NCI-H146 (cell line): ENCODE results near the gene ZNF692.
A peak's percentile ranks its signal among the peaks of the same experiment; 100 is the strongest.
"Not testable (repeated sequence)": the region's sequence is repeated elsewhere in the genome, so short reads cannot be mapped to it uniquely, and the experiment has no call there.

ENCODE experiments used
- DNase-seq: peaks from one replicate; lab custom pipeline; 2025; lab: John Stamatoyannopoulos, UW

Gene ZNF692, protein sequence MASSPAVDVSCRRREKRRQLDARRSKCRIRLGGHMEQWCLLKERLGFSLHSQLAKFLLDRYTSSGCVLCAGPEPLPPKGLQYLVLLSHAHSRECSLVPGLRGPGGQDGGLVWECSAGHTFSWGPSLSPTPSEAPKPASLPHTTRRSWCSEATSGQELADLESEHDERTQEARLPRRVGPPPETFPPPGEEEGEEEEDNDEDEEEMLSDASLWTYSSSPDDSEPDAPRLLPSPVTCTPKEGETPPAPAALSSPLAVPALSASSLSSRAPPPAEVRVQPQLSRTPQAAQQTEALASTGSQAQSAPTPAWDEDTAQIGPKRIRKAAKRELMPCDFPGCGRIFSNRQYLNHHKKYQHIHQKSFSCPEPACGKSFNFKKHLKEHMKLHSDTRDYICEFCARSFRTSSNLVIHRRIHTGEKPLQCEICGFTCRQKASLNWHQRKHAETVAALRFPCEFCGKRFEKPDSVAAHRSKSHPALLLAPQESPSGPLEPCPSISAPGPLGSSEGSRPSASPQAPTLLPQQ

DNA sequence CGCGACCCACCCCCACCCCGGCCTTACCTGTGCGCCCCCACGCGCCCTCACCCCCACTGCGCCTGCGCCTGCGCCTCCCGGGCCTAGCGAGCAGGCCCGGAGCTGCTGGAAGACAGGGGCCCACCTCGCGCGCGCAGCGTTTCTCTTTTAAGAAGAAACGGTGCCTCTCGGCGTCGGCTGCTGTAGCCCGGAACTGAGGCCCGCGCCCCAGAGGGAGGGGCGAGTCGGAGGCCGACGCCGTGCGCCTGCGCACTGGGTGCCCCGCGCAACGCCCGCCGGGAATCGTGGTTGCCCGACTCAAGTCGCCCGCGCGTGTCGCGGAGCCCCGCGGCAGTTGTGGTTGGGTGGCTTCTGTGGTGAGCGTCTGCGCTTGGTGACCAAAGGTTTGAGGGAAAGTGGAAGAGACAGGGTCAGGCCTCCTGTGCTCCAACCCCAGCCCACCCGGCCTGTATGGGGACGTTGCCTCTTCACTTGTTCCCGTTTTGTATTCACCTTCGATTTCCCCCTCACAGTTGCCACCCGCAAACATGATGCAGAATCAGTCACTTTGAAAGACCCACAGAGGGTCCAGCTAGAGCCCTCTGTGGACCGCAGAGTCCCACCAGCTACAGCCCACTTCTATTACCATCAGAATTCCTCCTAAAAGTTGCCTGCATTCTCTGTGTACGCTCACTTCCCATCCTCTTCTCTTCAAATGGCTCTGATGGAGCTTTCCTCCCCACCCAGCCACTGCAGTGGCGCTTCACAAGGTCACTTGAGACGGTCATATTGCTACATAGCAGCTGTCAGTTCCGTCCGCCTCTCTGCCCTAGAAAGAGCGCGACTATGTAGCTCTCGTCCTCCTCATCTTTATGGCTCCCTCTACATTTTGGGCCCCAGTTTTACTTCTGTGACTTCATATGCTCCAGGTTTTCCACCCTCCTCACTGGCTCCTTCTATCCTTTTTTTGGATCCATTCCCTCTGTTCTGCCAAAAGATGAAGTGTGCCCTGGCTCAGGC, at the start of gene ZNF692:
ZNF692 (minus strand) TSS at position 195 of the 999 bp plus-strand sequence. CDS start 776 bp downstream, outside the sequence.
- DNase-seq, result peak; percentile 99

DNA sequence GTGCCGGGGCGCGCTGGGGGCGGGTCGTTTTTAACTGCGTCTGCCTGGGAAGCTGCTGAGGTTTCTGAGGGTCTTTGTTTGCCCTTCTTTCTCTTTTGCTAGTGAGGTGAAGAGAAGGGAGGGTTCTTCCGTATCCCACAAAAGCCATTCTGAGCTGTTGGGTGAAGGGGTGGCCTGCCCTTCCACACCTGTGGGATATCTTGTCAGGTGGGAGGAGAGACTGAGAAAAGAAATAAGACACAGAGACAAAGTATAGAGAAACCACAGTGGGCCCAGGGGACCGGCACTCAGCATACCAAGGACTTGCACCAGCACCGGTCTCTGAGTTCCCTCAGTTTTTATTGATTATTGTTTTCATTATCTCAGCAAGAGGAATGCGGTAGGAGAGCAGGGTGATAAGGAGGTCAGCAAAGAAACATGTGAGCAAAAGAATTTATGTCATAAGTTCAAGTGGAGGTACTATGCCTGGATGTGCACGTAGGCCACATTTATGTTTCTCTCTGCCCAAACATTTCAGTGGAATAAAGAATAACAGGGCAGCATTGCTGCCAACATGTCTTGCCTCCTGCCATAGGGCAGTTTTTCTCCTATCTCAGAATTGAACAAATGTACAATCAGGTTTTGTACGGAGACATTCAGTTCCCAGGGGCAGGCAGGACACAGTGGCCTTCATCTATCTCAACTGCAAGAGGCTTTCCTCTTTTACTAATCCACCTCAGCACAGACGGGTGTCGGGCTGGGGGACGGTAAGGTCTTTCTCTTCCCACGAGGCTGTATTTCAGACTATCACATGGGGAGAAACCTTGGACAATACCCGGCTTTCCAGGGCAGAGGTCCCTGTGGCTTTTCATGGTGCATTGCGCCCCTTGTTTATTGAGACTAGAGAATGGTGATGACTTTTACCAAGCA, 48.1 kb upstream of the ZNF692 start:
- DNase-seq, result no peak

DNA sequence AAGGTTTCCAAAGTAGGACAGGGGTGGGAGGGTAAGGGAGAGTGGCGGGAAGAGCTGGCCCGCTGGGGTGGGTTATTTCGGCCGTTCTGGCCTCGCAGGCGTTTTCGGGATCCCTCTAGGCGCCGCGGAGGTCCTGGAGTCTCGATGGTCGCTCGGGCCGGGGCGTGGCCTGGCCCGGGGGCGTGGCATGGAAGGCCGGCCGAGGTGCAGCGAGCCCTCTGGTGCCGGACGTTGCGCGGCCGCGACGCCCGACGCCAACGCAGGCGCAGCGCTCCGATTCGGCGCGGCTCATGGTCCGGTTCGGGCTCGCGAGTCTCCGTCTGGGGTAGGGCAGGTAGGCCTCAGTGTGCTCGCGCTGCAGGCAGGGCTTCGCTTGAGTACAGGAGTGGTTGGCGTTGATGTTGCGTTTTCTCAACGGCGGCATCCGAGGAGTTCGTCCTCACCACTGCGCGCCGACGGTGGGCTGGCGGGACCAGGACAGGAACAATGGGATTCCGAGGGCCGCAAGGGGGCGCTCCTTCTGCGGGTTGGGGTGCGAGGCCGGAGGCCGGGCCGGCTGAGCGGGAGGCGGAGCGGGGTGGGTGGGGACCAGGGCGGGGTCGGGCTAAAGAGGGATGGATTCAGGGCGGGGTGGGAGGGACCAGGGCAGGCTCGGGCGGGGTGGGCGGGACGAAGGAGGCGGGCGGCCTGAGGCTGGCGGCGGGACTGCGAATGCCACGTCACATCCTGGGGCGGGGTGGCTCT, 47.3 kb upstream of the ZNF692 start, which contains the start of gene PGBD2:
PGBD2 (plus strand) TSS at position 227 of the 744 bp plus-strand sequence. CDS start 7,628 bp downstream, outside the sequence.
- peak; percentile 95 for DNase-seq

DNA sequence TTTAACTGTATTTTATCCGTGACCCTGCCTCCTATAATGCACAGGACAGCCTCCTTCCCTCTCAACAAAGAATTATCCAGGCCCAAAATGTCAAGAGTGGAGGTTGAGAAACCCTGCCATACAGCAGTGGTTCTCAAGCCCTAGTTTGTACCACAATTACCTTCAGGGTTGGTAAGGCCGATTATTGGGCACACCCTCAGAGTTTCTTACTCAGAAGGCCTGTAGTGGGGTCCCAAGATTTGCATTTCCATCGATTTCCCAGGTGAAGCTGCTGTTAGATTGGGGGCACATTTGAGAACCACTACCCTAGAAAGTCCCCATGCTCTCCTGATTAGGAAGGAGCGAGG, 46.8 kb upstream of the ZNF692 start:
- DNase-seq, result no peak

DNA sequence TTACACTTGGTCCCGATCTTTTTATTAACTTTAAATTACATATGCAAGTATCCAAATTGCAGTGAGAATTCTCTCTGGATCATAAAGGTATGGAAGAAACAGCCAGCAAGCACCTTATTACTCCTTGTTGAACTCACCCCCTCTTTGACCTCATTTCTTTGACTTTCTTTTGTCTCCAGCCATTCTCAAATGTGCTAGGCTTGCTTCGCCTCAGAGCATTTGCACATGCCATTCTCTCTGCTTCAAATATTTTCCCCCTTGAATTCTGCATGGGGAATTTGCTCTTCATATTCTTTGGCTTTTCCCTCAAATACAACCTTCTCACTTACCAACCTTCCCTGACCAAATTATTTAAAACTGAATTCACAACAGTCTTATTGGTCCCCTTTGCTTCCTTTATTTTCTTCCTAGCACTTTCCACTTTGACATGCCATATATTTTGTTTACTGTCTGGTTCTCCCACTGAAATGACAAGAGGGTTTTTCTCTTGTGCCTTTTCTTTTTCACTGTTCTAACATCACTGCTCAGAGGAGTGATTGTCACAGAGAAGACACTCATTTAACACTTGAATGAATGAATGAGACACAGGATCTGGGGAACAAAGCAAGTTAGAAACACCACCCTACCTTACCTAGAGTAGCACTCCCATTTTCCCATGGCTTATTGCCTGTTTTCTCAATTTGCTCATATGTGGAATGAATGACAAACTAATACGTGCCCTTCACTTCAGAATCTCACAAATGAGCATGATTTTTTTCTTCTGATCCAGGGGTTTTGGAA, 45.7 kb upstream of the ZNF692 start:
- no peak for DNase-seq

DNA sequence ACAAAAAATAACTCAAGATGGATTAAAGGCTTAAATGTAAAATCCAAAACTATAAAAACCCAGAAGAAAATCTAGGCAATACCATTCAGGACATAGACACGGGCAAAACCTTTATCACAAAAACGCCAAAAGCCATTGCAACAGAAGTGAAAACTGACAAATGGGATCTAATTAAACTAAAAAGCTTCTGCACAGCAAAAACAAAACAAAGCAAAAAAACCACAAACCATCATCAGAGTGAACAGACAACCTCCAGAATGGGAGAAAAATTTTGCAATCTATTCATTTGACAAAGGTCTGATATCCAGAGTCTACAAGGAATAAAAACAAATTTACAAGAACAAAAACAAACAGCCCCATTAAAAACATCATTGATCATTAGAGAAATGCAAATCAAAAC, 42.7 kb upstream of the ZNF692 start:
- no peak for DNase-seq

DNA sequence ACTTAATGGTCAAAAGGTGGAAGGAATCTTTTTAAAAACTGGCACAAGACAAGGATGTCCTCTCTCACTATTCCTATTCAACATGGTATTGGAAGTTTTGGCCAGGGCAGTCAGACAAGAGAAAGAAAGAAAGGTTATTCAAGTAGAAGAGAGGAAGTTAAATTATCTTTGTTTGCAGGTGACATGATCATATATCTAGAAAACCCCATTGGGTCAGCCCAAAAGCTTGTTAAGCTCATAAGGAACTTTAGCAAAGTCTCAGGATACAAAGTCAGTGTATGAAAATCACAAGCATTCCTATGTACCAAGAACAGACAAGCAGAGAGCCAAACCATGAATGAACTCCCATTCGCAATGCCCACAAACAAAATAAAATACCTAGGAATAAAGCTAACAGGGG, 41.8 kb upstream of the ZNF692 start:
- no peak for DNase-seq

DNA sequence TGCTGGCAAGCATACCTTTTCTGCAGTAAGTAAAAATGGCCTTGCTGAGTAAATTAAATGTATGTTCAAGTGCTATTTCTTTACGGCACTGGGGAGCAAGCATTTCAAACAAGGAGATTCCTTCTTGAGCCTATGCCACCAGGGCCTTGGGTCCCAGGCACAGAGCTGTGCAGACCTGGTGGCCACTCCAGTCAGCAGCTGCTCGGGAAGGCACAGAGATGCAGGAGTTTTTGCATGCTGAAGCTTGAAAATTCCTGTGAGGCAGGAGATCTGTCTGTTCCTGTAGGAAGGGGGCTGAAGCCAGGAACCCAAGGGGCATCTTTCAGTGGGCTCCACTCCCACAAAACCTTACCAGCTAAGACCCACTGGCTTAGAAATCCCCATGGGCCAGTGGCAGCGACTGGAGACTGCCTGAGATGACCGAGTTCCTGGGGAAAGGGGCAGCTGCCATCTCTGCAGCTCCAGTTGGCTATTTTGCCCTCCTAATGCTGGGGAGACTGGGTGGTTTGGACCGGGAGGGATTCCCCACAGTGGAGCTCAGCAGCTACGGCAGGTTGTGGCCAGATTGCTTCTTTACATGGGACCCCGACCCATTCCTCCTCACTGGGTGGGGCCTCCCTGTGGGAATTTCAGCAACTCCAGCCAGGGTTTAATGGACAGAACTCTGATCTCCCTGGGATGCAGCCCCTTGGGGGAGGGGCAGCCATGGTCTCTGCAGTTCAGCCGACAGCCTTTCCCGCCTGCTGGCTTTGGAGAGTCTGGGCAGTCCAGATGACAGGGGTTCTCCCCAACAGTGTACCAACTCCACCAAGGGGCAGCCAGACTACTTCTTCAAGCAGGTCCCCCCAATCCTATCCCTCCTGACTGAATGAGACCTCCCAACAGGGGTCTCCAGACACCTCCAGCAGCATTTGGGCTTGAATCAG, 38.8 kb upstream of the ZNF692 start:
- DNase-seq, result no peak

DNA sequence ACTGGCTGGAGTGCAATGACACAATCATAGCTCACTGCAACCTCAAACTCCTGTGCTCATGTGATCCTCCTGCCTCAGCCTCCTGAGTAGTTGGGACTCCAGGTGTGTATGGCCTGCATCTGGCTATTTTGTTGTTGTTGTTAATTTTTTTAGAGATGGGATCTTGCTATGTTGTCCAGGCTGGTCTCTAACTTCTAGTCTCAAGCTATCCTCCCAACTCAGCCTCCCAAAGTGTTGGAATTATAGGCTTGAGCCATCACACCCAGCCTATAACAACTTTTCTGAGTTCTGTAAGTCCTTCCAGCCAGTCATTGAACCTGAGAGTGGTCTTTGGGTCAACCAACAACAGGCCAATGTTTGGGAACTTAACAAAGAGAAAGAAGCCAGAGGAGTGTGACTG, 36.0 kb upstream of the ZNF692 start:
- DNase-seq, result no peak

DNA sequence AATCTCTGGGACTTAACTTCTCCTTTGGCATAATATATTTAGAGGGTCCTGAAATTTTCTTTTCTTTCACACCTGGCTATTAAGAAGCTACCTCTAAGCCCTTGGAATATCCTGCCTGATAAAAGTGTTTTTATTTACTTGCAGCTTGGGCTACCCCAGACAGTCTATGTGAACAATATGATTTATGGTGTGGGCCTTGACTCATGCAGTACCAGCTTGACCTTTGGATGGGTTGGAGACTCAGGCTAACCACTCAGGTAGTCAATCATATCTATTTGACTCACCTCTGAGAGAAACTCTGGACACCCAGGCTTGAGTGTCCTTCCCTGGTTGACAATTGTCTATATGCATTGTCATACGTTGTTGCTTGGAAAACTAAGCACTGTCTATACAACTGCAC, 33.7 kb upstream of the ZNF692 start:
- DNase-seq, result no peak

DNA sequence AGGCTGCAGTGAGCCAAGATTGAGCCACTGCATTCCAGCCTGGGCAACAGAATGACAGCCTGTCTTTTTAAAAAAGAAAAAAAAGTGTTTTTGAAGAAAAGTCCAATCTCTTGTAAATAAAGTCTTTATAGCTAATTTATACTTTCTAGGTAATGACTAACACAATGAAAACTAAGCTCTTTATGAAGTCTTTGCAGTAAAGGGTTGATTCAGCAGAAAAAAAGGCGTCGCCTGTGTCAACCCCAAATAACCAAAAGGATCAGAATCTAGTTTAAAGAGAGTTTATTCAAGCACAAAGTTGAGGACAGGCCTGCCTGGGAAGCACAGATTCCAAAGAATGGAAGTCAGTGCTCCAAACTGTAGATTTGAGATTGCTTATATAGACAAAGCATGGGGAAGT, 32.9 kb upstream of the ZNF692 start:
- DNase-seq, result no peak

DNA sequence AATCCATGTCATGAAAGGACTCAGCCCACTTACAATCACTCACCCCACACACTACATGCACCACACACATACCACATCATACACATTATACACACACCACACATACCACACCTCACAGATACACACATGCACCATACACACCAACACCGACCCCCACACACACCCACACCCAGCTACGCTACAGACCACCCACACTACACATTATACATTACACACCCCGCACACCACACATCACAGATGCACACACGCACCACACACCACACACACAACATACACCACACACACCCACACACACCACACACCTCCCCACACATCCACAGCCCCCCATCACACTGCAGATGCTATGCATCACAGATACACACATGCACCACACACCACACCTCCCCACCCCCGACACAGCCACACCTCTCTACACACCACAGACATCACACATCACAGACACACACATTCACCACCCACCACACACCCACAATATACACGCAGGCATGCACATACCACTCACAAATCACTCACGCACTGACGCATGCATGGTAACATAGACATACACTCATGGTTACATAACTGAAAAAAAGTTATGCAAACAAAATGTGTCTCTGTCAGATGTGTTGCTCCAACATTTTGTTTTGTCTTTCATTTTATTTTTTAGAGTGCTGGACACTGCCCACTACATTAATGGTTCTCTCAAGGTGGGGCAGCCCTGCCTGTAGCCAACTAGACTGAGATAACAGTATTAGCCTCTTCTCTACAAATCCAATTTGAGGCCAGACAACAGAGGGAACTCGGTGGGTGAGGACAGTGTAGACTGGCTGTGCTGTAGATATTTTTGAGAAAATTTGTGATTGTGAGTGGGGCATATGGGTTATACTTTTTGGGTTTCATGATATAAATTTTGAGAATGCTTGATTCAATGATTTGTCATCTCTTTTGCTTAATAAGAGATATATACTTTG, 31.9 kb upstream of the ZNF692 start:
- DNase-seq, result no peak

DNA sequence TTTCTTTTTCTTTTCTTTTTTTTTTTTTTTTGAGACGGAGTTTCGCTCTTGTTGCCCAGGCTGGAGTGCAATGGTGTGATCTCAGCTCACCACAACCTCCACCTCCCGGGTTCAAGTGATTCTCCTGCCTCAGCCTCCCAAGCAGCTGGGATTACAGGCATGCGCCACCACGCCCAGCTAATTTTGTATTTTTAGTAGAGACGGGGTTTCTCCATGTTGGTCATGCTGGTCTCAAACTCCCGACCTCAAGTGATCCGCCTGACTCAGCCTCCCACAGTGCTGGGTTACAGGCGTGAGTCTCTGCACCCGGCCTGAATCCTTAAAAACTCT, 31.0 kb upstream of the ZNF692 start:
- not testable (repeated sequence) for DNase-seq

DNA sequence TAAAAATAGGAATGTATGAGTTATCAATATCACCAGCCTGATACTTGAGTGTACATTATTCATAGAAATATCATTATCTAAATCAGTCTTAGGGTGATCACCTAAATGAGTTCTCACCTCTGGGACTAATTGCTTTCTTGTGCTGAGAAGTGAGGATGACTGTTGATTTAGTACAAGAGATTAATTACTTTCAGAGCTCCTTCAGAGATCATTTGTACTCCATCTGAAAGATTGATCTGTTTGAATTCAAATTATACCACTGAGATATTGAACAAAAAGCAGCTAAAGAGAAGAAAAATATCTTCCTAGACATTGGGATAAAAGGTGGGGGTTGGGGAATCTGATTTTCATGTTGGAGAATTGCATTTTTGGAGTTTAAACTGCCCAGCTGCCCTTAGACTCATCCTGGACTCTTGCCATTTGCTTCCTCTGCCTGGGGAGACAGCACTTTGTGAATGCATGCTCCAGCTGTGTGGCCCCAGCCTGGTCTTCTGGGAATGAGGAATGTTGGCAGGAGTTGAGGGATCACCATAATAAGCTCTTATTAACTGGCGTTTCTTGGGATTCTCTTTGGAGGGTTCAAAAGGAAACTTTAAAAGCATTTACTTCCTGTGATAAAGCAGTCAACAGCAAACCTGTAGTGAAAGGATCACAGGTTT, 27.5 kb upstream of the ZNF692 start:
- no peak for DNase-seq

DNA sequence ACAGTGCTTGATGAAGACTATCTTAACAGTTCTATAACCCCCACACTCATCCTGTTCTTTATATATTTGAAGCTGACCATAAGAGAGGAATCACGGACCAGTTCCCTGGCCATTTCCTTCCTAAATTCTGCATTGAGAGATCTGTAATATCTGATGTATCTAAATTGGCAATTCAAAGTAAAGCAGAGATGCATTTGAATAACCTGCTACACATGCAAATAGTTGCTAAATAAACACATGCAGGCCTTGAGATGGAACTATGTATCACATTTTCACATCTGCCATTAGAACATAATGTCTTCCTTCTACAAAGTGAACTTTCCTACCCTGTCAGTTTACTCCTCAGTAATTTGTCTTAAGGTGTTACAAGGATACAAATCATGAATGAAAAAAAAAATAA, 26.8 kb upstream of the ZNF692 start:
- DNase-seq, result no peak

DNA sequence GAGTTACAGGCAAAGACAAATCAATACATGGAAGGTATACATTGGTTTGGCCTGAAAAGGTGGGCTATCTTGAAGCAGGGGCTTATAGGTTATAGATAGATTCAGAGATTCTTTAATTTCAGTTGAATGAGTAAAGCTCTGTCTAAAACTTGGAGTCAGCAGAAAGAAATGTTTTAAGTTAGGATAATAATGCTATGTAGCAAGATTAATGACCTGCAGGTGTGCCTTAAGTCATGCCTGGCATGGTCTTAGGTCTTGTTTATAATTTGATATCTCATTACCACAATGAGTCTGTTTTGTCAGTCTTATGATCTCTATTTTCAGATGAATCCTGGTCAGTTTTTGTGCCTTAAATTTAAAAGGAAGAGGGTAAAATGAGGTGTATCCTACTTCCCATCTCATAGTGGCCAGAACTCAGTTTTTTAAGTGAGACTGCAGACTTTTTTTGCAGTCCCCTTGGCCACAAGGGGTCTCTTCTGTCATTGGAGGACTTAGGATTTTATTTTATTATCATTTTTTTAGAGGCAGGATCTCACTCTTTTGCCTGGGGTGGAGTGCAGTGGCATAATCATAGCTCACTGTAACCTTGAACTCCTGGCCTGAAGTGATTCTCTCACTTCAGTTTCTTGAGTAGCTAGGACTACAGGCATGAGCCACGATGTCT, 25.9 kb upstream of the ZNF692 start:
- no peak for DNase-seq

DNA sequence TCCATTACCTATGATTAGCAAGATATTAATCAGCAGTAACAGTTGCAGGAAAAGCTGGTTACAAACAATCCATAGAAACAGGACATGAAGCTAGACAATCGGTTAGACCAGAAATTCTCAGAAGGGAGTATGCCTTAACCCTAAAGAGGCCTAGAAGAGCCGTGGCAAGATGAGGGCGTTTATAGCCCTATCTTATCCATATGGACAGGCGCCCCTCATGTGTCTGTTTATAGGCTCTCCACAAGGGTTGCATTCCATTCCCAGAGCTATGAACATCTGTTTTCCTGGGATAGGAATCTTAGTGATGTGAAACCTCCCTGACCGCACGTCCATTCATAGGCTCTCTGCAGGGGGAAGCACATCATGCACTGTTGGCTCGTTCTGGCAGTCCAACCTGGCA, 23.5 kb upstream of the ZNF692 start:
- not testable (repeated sequence) for DNase-seq
